Activated CD4-positive, CD25-positive, alpha-beta regulatory T cell treated with anti-CD3 and anti-CD28 coated beads, Interleukin-2, amount 50 U/mL, for 16 hours (primary cell): Measurements from ENCODE around the gene COL3A1.

ENCODE experiments used
- DNase-seq: peaks from one replicate; pipeline ENCODE4 v3.0.0-alpha.2; 2020; ENCODE audit warnings: low read depth, low spot score

COL3A1 gene

GRCh38 chr2:188975497-188976102, 1.4 kb downstream of the COL3A1 start:
- no peak for DNase-seq

GRCh38 chr2:188976545-188977268, 2.5 kb downstream of the COL3A1 start:
- no peak for DNase-seq

- DNase-seq = no peak
These were observed 3.1 kb downstream of the COL3A1 start for GRCh38 chr2:188977317-188977716.

- DNase-seq = no peak
These were observed 4.3 kb downstream of the COL3A1 start for GRCh38 chr2:188978291-188979081.

- no peak for DNase-seq
These were observed 5.3 kb downstream of the COL3A1 start for GRCh38 chr2:188979187-188980114.

- no peak for DNase-seq
These were observed 9.4 kb downstream of the COL3A1 start for GRCh38 chr2:188983427-188984064.

- no peak for DNase-seq
These were observed 9.9 kb downstream of the COL3A1 start for GRCh38 chr2:188984065-188984491.

- DNase-seq = no peak
These were observed 10.5 kb downstream of the COL3A1 start for GRCh38 chr2:188984680-188985079.

GRCh38 chr2:188986839-188987238, 12.7 kb downstream of the COL3A1 start:
- no peak for DNase-seq

- no peak for DNase-seq
These were observed 19.1 kb downstream of the COL3A1 start for GRCh38 chr2:188993247-188993646.

GRCh38 chr2:188997263-188997662, 23.1 kb downstream of the COL3A1 start:
- DNase-seq = no peak

GRCh38 chr2:189000221-189000620, 26.0 kb downstream of the COL3A1 start:
- no peak for DNase-seq

GRCh38 chr2:189002079-189002478, 27.9 kb downstream of the COL3A1 start:
- no peak for DNase-seq

- no peak for DNase-seq
These were observed 34.5 kb downstream of the COL3A1 start for GRCh38 chr2:189008555-189009262.

GRCh38 chr2:189010536-189010935, 36.4 kb downstream of the COL3A1 start:
- no peak for DNase-seq

GRCh38 chr2:189012351-189012750, 38.2 kb downstream of the COL3A1 start:
- no peak for DNase-seq

- DNase-seq = no peak
These were observed 38.9 kb downstream of the COL3A1 start for GRCh38 chr2:189013031-189013430.

- DNase-seq = no peak
These were observed 39.7 kb downstream of the COL3A1 start for GRCh38 chr2:189013671-189014448.

GRCh38 chr2:189014449-189015138, 40.4 kb downstream of the COL3A1 start:
- no peak for DNase-seq
